IPS DF 6.9 (cell line): ENCODE results near the gene VEGFC.

Experiments
- DNase-seq: peaks from one replicate; pipeline ENCODE4 v3.0.0-alpha.2; 2013; ENCODE audit warnings: low read depth, low spot score
- H3K27ac ChIP-seq: one replicate; pipeline ENCODE4 v1.5.1; 2013; ENCODE audit warnings: low read length, control low read depth
- H3K27me3 ChIP-seq: 2 replicates; pipeline ENCODE4 v1.6.1; 2013; ENCODE audit warnings: mild to moderate bottlenecking, low read length; ENCODE audit not compliant: control insufficient read depth, insufficient read depth
- H3K36me3 ChIP-seq: 2 replicates; pipeline ENCODE4 v1.6.1; 2013; ENCODE audit warnings: low read length; ENCODE audit not compliant: control insufficient read depth, insufficient read depth
- H3K4me1 ChIP-seq: 2 replicates; pipeline ENCODE4 v1.6.1; 2013; ENCODE audit warnings: low read length; ENCODE audit not compliant: control insufficient read depth, insufficient read depth
- H3K4me3 ChIP-seq: 2 replicates; pipeline ENCODE4 v1.5.1; 2013; ENCODE audit warnings: mild to moderate bottlenecking, low read length
- H3K9me3 ChIP-seq: 2 replicates; pipeline ENCODE4 v1.6.1; 2013; ENCODE audit warnings: low read length, inconsistent platforms; ENCODE audit not compliant: control insufficient read depth, insufficient read depth
- WGBS: extraction: QIAGEN DNeasy Blood & Tissue Kit; methylation state at CpG from one replicate; pipeline ENCODE4 v1.1.7; 2013; ENCODE audit warnings: mixed read lengths, missing lambda C conversion rate; ENCODE audit not compliant: insufficient read length, insufficient coverage; 5-methylcytosine and 5-hydroxymethylcytosine counted together

The VEGFC gene

DNA sequence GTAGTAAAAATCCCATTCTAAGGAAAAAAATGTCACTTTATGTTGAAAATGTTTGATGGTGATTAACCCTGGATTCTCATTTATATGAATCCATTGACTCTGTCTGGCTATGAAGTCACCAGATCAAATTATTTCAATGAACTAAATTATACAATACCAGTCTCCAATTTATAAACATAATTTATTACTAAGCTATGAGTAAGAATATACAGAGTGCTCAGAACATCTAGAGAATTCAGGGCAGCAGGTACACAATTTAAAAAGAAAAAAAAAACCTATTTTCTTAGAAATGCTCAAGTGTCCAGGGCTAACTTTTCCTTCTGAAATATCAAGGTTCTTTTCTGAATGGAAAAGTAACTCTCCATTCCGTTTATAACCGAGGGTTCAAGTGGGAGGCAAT is 48.6 kb downstream of the VEGFC start:
- WGBS = no CpG with 5 or more reads among the region's 2 CpGs
- no peak overlapping the region for H3K27ac ChIP-seq

DNA sequence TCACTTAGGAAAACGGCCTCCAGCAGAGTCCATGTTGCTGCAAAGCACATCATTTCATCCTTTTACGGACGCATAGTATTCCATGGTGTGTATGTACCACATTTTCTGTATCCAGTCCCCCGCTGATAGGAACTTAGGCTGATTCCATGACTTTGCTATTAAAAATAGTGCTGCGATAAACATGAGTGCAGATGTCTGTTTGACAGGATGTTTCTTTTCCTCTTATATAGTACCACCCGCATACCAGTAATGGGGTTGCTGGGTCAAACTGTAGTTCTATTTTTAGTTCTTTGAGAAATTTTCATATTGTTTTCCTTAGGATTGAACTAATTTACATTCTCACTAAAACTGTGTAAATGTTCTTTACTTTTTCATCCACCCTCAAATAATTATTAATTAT is 50.5 kb downstream of the VEGFC start:
- Histone ChIP-seq H3K36me3 (no peaks in the 10 kb centered on the region), H3K4me3 (no peak overlapping the region), H3K4me1 (no peaks in the 10 kb centered on the region), H3K27me3 (no peaks in the 10 kb centered on the region), H3K27ac (no peak overlapping the region), H3K9me3 (no peaks in the 10 kb centered on the region)
- WGBS = no CpG with 5 or more reads among the region's 6 CpGs
- DNase-seq = no peak

More for the DNA sequence above, 48.6 kb downstream of the VEGFC start:
- H3K4me1 ChIP-seq = no peaks in the 10 kb centered on the region
- no peaks in the 10 kb centered on the region for H3K27me3 ChIP-seq
- no peaks in the 10 kb centered on the region for H3K36me3 ChIP-seq
- H3K4me3 ChIP-seq = no peak overlapping the region
- DNase-seq = no peak
- H3K9me3 ChIP-seq = no peaks in the 10 kb centered on the region

DNA sequence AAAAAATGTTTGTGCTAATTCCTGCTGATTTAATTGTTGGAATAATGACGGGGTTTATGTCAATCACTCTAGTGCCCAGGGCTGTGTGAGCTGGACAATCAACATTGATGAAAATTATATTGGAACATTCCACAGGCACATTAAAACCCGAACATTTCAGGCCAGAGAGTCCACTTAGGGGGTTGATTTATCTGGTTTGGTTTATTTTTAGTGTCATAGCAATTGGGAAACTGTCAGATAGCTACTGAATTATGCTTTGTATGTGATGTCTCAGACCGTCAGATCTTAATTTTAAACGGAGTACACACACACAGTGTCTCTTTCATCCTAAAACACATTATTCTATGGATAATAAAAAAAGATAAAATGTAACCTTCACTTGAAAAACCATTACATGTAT is 51.5 kb downstream of the VEGFC start:
- no peaks in the 10 kb centered on the region for H3K4me1 ChIP-seq
- no peaks in the 10 kb centered on the region for H3K9me3 ChIP-seq
- H3K27me3 ChIP-seq = no peaks in the 10 kb centered on the region
- H3K36me3 ChIP-seq = no peaks in the 10 kb centered on the region
- H3K27ac ChIP-seq = no peak overlapping the region
- H3K4me3 ChIP-seq = no peak overlapping the region
- DNase-seq = no peak
- no CpG with 5 or more reads among the region's 4 CpGs for WGBS

DNA sequence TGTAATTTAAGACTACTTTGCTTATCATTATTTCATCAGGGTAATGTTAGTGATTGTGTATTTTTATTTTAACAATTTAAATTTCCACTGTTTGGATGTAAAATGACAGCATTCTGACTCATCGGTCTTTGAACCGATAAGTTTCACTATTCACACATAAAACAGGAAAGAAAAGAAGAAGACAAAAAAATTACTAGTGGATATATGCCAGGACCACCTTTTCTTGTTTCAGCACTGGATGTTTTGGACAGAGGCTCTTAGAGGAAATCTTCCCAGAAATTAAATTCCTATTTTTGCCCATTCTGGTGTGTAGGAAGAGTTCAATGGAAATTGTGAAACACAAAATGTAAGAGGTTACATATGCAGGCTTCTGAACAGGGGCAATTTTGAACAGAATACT is 57.4 kb downstream of the VEGFC start:
- WGBS = no CpG with 5 or more reads among the region's 2 CpGs
- no peaks in the 10 kb centered on the region for H3K9me3 ChIP-seq
- no peak overlapping the region for H3K27ac ChIP-seq
- no peak overlapping the region for H3K4me3 ChIP-seq
- no peaks in the 10 kb centered on the region for H3K36me3 ChIP-seq
- H3K27me3 ChIP-seq = no peaks in the 10 kb centered on the region
- H3K4me1 ChIP-seq = no peaks in the 10 kb centered on the region
- DNase-seq = no peak

DNA sequence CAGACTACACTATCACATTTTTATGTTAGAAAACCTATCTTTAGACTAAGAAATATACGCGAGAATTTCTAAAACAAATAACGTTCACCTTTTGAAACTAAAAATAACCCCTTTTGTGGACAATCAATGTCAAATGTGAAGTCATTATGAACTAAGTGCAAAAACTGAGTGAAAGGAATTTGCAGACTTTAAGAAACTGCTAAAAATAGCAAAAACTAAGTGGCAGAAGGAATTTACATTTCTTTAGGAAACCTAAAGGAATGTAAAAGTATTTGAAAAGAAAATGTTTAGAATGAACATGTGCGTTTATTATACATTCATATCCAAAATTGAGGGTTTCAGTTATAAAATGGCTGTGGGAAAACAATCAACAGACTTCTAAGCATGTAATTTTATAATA is 58.3 kb downstream of the VEGFC start:
- Histone ChIP-seq H3K9me3 (no peaks in the 10 kb centered on the region), H3K27me3 (no peaks in the 10 kb centered on the region), H3K4me3 (no peak overlapping the region), H3K27ac (no peak overlapping the region), H3K36me3 (no peaks in the 10 kb centered on the region), H3K4me1 (no peaks in the 10 kb centered on the region)
- DNase-seq = no peak
- no CpG with 5 or more reads among the region's 4 CpGs for WGBS

DNA sequence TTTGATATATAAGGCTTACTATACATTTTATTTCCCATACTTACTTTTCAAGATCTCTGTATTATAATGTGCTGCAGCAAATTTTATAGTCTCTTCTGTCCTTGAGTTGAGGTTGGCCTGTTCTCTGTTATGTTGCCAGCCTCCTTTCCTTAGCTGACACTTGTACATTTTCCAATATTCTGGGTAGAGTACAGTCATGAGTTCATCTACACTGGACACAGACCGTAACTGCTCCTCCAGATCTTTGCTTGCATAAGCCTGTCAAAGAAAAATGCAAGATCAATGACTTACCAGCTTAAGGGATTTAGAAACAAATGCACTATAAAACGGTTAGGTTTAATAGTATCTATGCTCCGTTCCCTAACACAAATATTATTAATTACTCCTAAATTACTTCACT is 63.2 kb downstream of the VEGFC start:
- Histone ChIP-seq H3K4me1 (no peaks in the 10 kb centered on the region; the same call in 1 of the 2 replicates), H3K9me3 (no peaks in the 10 kb centered on the region), H3K27me3 (no peaks in the 10 kb centered on the region), H3K36me3 (no peaks in the 10 kb centered on the region), H3K27ac (no peak overlapping the region), H3K4me3 (no peak overlapping the region)
- DNase-seq = no peak
- 100% methylated on average over 1 of the region's 3 CpGs for WGBS

DNA sequence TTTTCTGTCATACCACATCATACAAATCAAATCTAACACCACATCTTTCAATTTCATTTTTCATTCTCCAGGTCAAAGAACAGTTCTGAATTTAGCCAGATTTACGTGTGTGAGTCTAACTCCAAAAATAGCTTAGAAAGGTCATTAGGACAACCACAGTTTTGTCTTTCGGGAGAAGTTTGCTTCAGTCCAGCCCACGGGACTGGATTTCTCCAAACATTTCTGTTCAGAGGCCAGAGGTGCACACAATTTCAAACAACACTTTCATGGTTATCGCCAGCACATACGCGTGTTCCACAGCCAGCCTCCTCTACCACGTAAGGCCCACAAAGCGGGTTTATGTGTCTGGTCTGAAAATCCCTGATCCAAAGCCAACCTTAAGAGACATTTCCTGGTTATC is 65.9 kb downstream of the VEGFC start:
- DNase-seq = no peak
- no peak overlapping the region for H3K4me3 ChIP-seq
- H3K9me3 ChIP-seq = no peaks in the 10 kb centered on the region
- no peaks in the 10 kb centered on the region; the same call in 1 of the 2 replicates for H3K4me1 ChIP-seq
- no peaks in the 10 kb centered on the region for H3K36me3 ChIP-seq
- no peak overlapping the region for H3K27ac ChIP-seq
- no CpG with 5 or more reads among the region's 8 CpGs for WGBS
- no peaks in the 10 kb centered on the region for H3K27me3 ChIP-seq

DNA sequence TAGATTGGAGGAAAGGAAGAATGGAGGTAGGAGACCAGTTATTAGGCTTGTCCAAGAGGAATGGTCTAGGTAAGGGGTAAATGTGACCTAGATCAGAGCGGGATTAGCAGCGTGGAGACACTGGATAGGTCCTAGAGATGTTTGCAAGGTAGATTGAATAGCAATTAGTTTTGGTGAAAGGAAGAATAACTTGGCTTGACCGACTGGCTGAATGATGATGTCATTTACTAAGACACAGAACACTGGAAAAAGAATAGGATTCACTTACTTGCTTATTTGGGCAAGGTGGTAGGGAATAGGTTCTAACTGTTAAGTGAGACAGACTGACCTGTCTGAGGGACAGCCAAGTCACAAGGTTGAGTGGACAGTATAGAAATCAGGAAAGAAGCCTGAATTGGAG is 71.3 kb downstream of the VEGFC start:
- Histone ChIP-seq H3K4me3 (no peak overlapping the region), H3K27me3 (no peaks in the 10 kb centered on the region), H3K36me3 (no peaks in the 10 kb centered on the region), H3K9me3 (no peaks in the 10 kb centered on the region), H3K27ac (no peak overlapping the region), H3K4me1 (no peaks in the 10 kb centered on the region)
- WGBS = no CpG with 5 or more reads among the region's 3 CpGs
- DNase-seq = no peak

DNA sequence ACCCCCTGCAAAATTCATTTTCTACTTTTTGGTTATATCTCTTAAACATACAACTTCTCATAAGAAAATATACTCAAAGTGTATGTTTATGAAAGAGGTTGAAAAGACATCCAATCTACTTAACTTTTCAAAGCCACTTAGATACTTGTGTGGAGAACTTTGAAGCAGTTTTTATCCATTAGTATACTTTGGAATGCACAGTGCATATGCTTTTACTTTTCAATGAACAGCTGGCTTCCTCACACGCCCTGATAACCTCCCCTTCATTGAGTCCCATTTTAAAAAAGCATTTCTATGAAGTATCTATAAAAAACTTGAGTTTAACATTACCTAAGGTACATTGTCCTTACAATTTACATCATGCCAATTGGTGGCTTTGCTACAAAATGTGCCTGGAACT is 73.8 kb downstream of the VEGFC start:
- H3K4me1 ChIP-seq = no peaks in the 10 kb centered on the region
- WGBS = no CpG with 5 or more reads among the region's 1 CpG
- H3K36me3 ChIP-seq = no peaks in the 10 kb centered on the region

DNA sequence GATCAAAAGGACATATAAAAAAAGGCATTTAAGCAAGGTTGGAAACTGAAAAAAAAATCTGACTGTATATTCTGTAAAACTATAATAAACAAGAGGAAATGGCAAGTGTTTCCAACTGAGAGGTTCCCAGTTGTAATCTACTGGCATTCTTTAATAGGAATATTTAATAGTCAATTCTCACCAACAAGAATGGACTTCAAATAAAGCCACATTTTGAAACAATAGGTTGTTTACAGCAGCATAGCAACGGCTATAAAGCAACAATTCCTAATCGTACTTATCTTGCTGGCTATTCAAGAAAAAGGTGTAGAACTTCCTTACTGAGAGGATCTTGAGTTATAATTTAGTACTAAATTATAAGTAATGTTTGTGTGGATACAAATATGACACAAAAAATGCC is 75.5 kb downstream of the VEGFC start:
- H3K4me1 ChIP-seq = no peaks in the 10 kb centered on the region
- WGBS = no CpG with 5 or more reads among the region's 2 CpGs
- no peak overlapping the region for H3K27ac ChIP-seq
- no peaks in the 10 kb centered on the region for H3K36me3 ChIP-seq
- H3K9me3 ChIP-seq = no peaks in the 10 kb centered on the region
- H3K27me3 ChIP-seq = no peaks in the 10 kb centered on the region
- H3K4me3 ChIP-seq = no peak overlapping the region
- no peak for DNase-seq

More for the DNA sequence above, 73.8 kb downstream of the VEGFC start:
- H3K27me3 ChIP-seq = no peaks in the 10 kb centered on the region
- H3K4me3 ChIP-seq = no peak overlapping the region
- no peak overlapping the region for H3K27ac ChIP-seq
- no peaks in the 10 kb centered on the region for H3K9me3 ChIP-seq
- no peak for DNase-seq

DNA sequence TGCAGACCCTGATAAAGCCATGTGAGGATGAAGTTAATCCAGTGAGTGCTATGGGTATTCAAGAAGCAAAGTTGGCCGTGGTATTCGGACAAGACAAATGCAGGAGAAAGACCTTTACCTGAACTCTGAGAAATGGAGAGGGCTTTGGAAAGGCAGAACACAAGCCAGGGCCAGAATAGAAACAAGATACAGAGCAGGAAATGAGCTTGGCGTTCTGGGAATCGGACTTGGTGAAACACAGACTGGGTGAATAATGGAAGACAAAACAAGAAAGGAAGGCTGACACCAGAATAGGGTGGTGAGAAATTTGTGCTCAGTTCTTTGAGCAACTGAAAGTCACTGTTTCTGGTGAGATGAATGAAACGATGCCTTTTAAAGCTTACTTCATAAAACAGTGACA is 83.3 kb downstream of the VEGFC start:
- no CpG with 5 or more reads among the region's 5 CpGs for WGBS
- no peaks in the 10 kb centered on the region for H3K27me3 ChIP-seq
- no peaks in the 10 kb centered on the region for H3K36me3 ChIP-seq
- no peak overlapping the region for H3K4me3 ChIP-seq
- H3K9me3 ChIP-seq = no peaks in the 10 kb centered on the region
- no peak for DNase-seq
- H3K27ac ChIP-seq = no peak overlapping the region
- no peaks in the 10 kb centered on the region for H3K4me1 ChIP-seq
